Ishikawa (cell line): ENCODE data around the gene RNASEH2B.

Source experiments
- CEBPB ChIP-seq: IDR thresholded peaks from 2 replicates; pipeline ENCODE4 v1.6.1; 2012
- EGR1 ChIP-seq: IDR thresholded peaks from 2 replicates; pipeline ENCODE4 v1.6.1; 2012
- YY1 ChIP-seq: IDR thresholded peaks from 2 replicates; pipeline ENCODE4 v1.6.1; 2012; ENCODE audit warnings: low read depth
- TF ChIP-seq, protein P1 (sequence below): IDR thresholded peaks from 2 replicates; pipeline ENCODE4 v1.6.1; 2012; ENCODE audit warnings: low read depth, mild to moderate bottlenecking

DNA sequence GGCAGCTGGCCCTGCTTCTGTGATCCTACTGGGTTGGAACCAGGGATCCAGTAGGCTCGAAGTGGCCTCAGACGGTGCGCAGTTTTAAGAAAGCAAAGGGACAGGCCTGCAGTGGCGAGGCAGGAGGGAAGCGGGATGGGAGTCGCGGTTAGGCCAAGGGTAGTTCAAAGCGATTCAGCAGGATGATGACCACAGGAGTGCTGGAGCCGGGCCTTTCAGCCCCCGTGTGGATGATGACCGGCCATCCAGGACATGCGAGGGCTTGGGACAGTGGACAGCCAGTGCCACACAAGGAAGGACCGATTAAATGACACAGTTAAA lies 854 bp downstream of the RNASEH2B start:
- no peak for TF ChIP-seq CEBPB
- no peak for TF ChIP-seq EGR1
- TF ChIP-seq, protein P1, sequence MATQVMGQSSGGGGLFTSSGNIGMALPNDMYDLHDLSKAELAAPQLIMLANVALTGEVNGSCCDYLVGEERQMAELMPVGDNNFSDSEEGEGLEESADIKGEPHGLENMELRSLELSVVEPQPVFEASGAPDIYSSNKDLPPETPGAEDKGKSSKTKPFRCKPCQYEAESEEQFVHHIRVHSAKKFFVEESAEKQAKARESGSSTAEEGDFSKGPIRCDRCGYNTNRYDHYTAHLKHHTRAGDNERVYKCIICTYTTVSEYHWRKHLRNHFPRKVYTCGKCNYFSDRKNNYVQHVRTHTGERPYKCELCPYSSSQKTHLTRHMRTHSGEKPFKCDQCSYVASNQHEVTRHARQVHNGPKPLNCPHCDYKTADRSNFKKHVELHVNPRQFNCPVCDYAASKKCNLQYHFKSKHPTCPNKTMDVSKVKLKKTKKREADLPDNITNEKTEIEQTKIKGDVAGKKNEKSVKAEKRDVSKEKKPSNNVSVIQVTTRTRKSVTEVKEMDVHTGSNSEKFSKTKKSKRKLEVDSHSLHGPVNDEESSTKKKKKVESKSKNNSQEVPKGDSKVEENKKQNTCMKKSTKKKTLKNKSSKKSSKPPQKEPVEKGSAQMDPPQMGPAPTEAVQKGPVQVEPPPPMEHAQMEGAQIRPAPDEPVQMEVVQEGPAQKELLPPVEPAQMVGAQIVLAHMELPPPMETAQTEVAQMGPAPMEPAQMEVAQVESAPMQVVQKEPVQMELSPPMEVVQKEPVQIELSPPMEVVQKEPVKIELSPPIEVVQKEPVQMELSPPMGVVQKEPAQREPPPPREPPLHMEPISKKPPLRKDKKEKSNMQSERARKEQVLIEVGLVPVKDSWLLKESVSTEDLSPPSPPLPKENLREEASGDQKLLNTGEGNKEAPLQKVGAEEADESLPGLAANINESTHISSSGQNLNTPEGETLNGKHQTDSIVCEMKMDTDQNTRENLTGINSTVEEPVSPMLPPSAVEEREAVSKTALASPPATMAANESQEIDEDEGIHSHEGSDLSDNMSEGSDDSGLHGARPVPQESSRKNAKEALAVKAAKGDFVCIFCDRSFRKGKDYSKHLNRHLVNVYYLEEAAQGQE: no peak
- no peak for TF ChIP-seq YY1
